Keratinocyte (primary cell): Measurements from ENCODE around the gene UVSSA. TPM values are rescaled to one million over a fixed set of nuclear protein-coding genes. Genes with fewer than 3 reads are reported as not detected.

Source experiments
- DNase-seq: peaks from one replicate; pipeline ENCODE4 v3.0.0-alpha.2; 2011; ENCODE audit warnings: low read depth, missing footprints, low spot score
- FAIRE-seq: peaks from 2 replicates; lab custom pipeline; 2011; peaks lifted over from hg19 to GRCh38; lab: Jason Lieb, UNC
- H2AFZ ChIP-seq: 2 replicates; pipeline ENCODE4 v1.6.0; 2012; ENCODE audit warnings: low read length, control low read depth, inconsistent platforms; ENCODE audit not compliant: control insufficient read depth
- H3K27ac ChIP-seq: 2 replicates; pipeline ENCODE4 v1.5.1; 2011; ENCODE audit warnings: low read length; ENCODE audit not compliant: control insufficient read depth, insufficient read depth
- H3K27me3 ChIP-seq: 3 replicates; pipeline ENCODE4 v1.6.0; 2011; ENCODE audit warnings: low read length; ENCODE audit not compliant: control insufficient read depth, insufficient read depth; ENCODE audit errors: extremely low read depth
- H3K36me3 ChIP-seq, 2 experiments: 2 replicates in 1 of 2; 3 replicates in 1 of 2; pipeline ENCODE4 v1.5.1; 2011; ENCODE audit warnings: low read length in 2 of 2, mild to moderate bottlenecking in 1 of 2; ENCODE audit not compliant: control insufficient read depth in 2 of 2, insufficient read depth in 2 of 2; ENCODE audit errors: extremely low read depth in 1 of 2
- H3K4me1 ChIP-seq: 3 replicates; pipeline ENCODE4 v1.5.1; 2011; ENCODE audit warnings: low read length; ENCODE audit not compliant: control insufficient read depth, insufficient read depth; ENCODE audit errors: extremely low read depth
- H3K4me2 ChIP-seq: 3 replicates; pipeline ENCODE4 v1.6.0; 2011; ENCODE audit warnings: low read depth, low read length; ENCODE audit not compliant: control insufficient read depth, insufficient read depth; ENCODE audit errors: extremely low read depth
- H3K4me3 ChIP-seq, 3 experiments: fragments of 200-600 bp in 1 of 3; sonication (generic) in 1 of 3; 2 replicates in 2 of 3; 3 replicates in 1 of 3; pipeline ENCODE4 v1.5.1; 2011 to 2016; ENCODE audit warnings: low read length in 3 of 3, mild to moderate bottlenecking in 3 of 3, control low read depth in 2 of 3, inconsistent platforms in 1 of 3, low read depth in 1 of 3, mixed read lengths in 1 of 3, mixed run types in 1 of 3, moderate library complexity in 1 of 3; ENCODE audit not compliant: control insufficient read depth in 2 of 3, insufficient read depth in 2 of 3; ENCODE audit errors: extremely low read depth in 1 of 3
- H3K79me2 ChIP-seq: 2 replicates; pipeline ENCODE4 v1.6.0; 2012; ENCODE audit warnings: low read length; ENCODE audit not compliant: control insufficient read depth, insufficient read depth
- H3K9ac ChIP-seq: 3 replicates; pipeline ENCODE4 v1.6.0; 2011; ENCODE audit warnings: low read length; ENCODE audit not compliant: control insufficient read depth, insufficient read depth; ENCODE audit errors: extremely low read depth
- H3K9me1 ChIP-seq: 3 replicates; pipeline ENCODE4 v1.6.0; 2011; ENCODE audit warnings: low read length; ENCODE audit not compliant: control insufficient read depth, insufficient read depth; ENCODE audit errors: extremely low read depth
- H3K9me3 ChIP-seq: 2 replicates; pipeline ENCODE4 v1.5.1; 2012; ENCODE audit warnings: low read depth, low read length; ENCODE audit not compliant: control insufficient read depth
- H4K20me1 ChIP-seq: 3 replicates; pipeline ENCODE4 v1.6.0; 2011; ENCODE audit warnings: low read length; ENCODE audit not compliant: control insufficient read depth, insufficient read depth; ENCODE audit errors: extremely low read depth
- CTCF ChIP-seq, 3 experiments: IDR thresholded peaks in 1 of 3; conservative IDR thresholded peaks in 1 of 3; optimal IDR thresholded peaks in 1 of 3; 2 replicates in 2 of 3; 3 replicates in 1 of 3; pipeline versions ENCODE3 to v1.5.1; 2011; ENCODE audit warnings: low read length in 3 of 3, mild to moderate bottlenecking in 3 of 3, moderate library complexity in 2 of 3, control low read depth in 1 of 3, inconsistent platforms in 1 of 3; ENCODE audit not compliant: insufficient read depth in 2 of 3; ENCODE audit errors: extremely low read depth in 1 of 3
- EZH2 ChIP-seq: IDR thresholded peaks from one replicate; pipeline ENCODE4 v1.6.1; 2012; ENCODE audit warnings: inconsistent platforms, mild to moderate bottlenecking, low read length, moderate library complexity
- dilution Hi-C: fragments of 300-500 bp; cut with MboI; formaldehyde crosslinking; loops from one replicate; pipeline ENCODE4 v1.7.0; 2020; ENCODE audit warnings: low sequenced_read_pairs; ENCODE audit not compliant: extremely low pct_ligation_motif_present
- polyA plus RNA-seq, 5 experiments: library from polyadenylated mRNA; depleted of rRNA in 3 of 5; stranded (reverse) in 3 of 5; stranded (forward) in 1 of 5; unstranded in 1 of 5; fragments of >200 nt; gene quantifications; 1 replicate in 1 of 5; 2 replicates in 3 of 5; 3 replicates in 1 of 5; pipeline versions ENCODE4 v1.2.1 to v1.2.3, GENCODE V29; 2011 to 2012; ENCODE audit warnings: missing spikeins in 2 of 5, low read depth in 1 of 5, low replicate concordance in 1 of 5

The UVSSA gene
- polyA plus RNA-seq, 1 donor (not counting 4 experiments of a cell fraction or from before 2014, with no cell fraction given), result 4.7 TPM

- H3K79me2 ChIP-seq, result no peaks in the 10 kb centered on the region
- no peaks in the 10 kb centered on the region for H3K9me1 ChIP-seq
- peaks cover 7% of the 10 kb centered on the region for H3K4me1 ChIP-seq
- H4K20me1 ChIP-seq, result peaks cover 2% of the 10 kb centered on the region
- H3K27ac ChIP-seq, result no peak overlapping the region
- H2AFZ ChIP-seq, result no peak overlapping the region
- TF ChIP-seq EZH2 (no peak), CTCF (optimal IDR thresholded peaks at IDR 0.05 in 1 of 3, IDR thresholded peaks at IDR 0.05 in 1 of 3, conservative IDR thresholded peaks at IDR 0.05 in 1 of 3; ENCODE audit: extremely low read depth in 1 of 3, insufficient read depth in 2 of 3, low read length in 3 of 3) (no peak)
- no peak overlapping the region for H3K9ac ChIP-seq
- H3K27me3 ChIP-seq, result no peaks in the 10 kb centered on the region
- H3K9me3 ChIP-seq, result no peaks in the 10 kb centered on the region
- peaks cover 12 to 13% of the 10 kb centered on the region in 2 experiments for H3K36me3 ChIP-seq
- FAIRE-seq (no peak), DNase-seq (no peak)
- dilution Hi-C loops, result no loop called here
- no peak overlapping the region for H3K4me2 ChIP-seq
- H3K4me3 ChIP-seq, result no peak overlapping the region
Observed at GRCh38 chr4:1369479-1370079, 22.6 kb downstream of the UVSSA start.

- peaks cover 13 to 14% of the 10 kb centered on the region in 2 experiments for H3K36me3 ChIP-seq
- no peak overlapping the region for H3K4me3 ChIP-seq
- no peaks in the 10 kb centered on the region for H3K4me1 ChIP-seq
- H3K9ac ChIP-seq, result no peak overlapping the region
- no peaks in the 10 kb centered on the region for H3K9me1 ChIP-seq
- H3K9me3 ChIP-seq, result no peaks in the 10 kb centered on the region
- DNase-seq (no peak), FAIRE-seq (no peak)
- H3K79me2 ChIP-seq, result no peaks in the 10 kb centered on the region
- no peak overlapping the region for H2AFZ ChIP-seq
- peaks cover 2% of the 10 kb centered on the region for H4K20me1 ChIP-seq
- no peak overlapping the region for H3K4me2 ChIP-seq
- H3K27me3 ChIP-seq, result no peaks in the 10 kb centered on the region
- TF ChIP-seq EZH2 (no peak), CTCF (optimal IDR thresholded peaks at IDR 0.05 in 1 of 3, IDR thresholded peaks at IDR 0.05 in 1 of 3, conservative IDR thresholded peaks at IDR 0.05 in 1 of 3; ENCODE audit: extremely low read depth in 1 of 3, insufficient read depth in 2 of 3, low read length in 3 of 3) (no peak)
- dilution Hi-C loops, result no loop called here
- H3K27ac ChIP-seq, result no peak overlapping the region
Observed at GRCh38 chr4:1370321-1371124, 23.5 kb downstream of the UVSSA start.
